ENCODE measurements around the gene CHAF1A. TPM values are rescaled to one million over a fixed set of nuclear protein-coding genes. Genes with fewer than 3 reads are reported as not detected.
A peak's percentile ranks its signal among the peaks of the same experiment; 100 is the strongest.

The CHAF1A gene
- total and polyA plus RNA-seq, 4 donors: 1.0 to 20.8 (median 2.5) TPM

DNA sequence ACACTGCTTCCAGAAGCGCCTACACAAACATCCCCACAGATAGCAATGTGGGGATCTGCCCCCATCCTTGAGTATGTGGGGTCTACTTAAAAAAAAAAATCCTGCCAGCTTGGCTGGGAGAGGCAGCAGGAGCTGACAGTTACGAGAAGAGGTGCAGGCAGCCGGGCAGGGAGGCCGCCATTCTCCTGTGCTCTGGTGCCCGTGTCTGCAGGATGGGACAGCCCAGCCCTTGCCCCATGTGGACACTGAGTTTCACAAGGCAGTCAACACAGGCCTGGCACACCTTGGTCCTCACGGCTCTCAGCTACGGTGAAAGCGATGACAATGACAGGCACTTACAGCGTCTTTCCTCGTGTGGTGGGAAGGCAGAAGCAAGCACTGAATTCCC lies 35.1 kb upstream of the CHAF1A start:
- H3K4me3 ChIP-seq (ENCODE audit: low read depth in 1 of 3, low read length in 3 of 3): no peak overlapping the region
- H3K27ac ChIP-seq (ENCODE audit: low read depth in 1 of 2, low read length in 2 of 2): no peak overlapping the region
- H3K9me3 ChIP-seq (ENCODE audit: control insufficient read depth in 4 of 4, low read length in 3 of 4): no peaks in the 10 kb centered on the region
- DNase-seq (ENCODE audit: low spot score): no peak
- peaks cover 4 to 43% (median 23%) of the 10 kb centered on the region in 4 donors for H3K4me1 ChIP-seq (ENCODE audit: control insufficient read depth in 4 of 4, insufficient read depth in 4 of 4, low read length in 3 of 4)
- H3K36me3 ChIP-seq (ENCODE audit: control insufficient read depth in 4 of 4, insufficient read depth in 3 of 4, low read depth in 1 of 4, low read length in 3 of 4): peaks cover 9 to 34% (median 18%) of the 10 kb centered on the region in 4 donors
- 84% methylated on average over 10 of the region's 10 CpGs for WGBS
- TF ChIP-seq, protein P1, sequence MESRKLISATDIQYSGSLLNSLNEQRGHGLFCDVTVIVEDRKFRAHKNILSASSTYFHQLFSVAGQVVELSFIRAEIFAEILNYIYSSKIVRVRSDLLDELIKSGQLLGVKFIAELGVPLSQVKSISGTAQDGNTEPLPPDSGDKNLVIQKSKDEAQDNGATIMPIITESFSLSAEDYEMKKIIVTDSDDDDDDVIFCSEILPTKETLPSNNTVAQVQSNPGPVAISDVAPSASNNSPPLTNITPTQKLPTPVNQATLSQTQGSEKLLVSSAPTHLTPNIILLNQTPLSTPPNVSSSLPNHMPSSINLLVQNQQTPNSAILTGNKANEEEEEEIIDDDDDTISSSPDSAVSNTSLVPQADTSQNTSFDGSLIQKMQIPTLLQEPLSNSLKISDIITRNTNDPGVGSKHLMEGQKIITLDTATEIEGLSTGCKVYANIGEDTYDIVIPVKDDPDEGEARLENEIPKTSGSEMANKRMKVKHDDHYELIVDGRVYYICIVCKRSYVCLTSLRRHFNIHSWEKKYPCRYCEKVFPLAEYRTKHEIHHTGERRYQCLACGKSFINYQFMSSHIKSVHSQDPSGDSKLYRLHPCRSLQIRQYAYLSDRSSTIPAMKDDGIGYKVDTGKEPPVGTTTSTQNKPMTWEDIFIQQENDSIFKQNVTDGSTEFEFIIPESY (IDR thresholded peaks at IDR 0.05): no peak
- TF ChIP-seq TAF1 (conservative IDR thresholded peaks at IDR 0.05) (no peak), JUND (IDR thresholded peaks at IDR 0.05) (no peak), HNF4A (conservative IDR thresholded peaks at IDR 0.05) (no peak), HNF4G (IDR thresholded peaks at IDR 0.05) (no peak), SP1 (IDR thresholded peaks at IDR 0.05) (no peak), FOXA2 (IDR thresholded peaks at IDR 0.05) (no peak), RXRA (IDR thresholded peaks at IDR 0.05) (no peak), RAD21 (IDR thresholded peaks at IDR 0.05) (no peak), FOXA1 (IDR thresholded peaks at IDR 0.05) (no peak), YY1 (IDR thresholded peaks at IDR 0.05) (no peak)
- TF ChIP-seq, protein P2, sequence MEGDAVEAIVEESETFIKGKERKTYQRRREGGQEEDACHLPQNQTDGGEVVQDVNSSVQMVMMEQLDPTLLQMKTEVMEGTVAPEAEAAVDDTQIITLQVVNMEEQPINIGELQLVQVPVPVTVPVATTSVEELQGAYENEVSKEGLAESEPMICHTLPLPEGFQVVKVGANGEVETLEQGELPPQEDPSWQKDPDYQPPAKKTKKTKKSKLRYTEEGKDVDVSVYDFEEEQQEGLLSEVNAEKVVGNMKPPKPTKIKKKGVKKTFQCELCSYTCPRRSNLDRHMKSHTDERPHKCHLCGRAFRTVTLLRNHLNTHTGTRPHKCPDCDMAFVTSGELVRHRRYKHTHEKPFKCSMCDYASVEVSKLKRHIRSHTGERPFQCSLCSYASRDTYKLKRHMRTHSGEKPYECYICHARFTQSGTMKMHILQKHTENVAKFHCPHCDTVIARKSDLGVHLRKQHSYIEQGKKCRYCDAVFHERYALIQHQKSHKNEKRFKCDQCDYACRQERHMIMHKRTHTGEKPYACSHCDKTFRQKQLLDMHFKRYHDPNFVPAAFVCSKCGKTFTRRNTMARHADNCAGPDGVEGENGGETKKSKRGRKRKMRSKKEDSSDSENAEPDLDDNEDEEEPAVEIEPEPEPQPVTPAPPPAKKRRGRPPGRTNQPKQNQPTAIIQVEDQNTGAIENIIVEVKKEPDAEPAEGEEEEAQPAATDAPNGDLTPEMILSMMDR (IDR thresholded peaks at IDR 0.05; ENCODE audit: low read depth, low read length, missing input control): no peak
- TF ChIP-seq, protein P3, sequence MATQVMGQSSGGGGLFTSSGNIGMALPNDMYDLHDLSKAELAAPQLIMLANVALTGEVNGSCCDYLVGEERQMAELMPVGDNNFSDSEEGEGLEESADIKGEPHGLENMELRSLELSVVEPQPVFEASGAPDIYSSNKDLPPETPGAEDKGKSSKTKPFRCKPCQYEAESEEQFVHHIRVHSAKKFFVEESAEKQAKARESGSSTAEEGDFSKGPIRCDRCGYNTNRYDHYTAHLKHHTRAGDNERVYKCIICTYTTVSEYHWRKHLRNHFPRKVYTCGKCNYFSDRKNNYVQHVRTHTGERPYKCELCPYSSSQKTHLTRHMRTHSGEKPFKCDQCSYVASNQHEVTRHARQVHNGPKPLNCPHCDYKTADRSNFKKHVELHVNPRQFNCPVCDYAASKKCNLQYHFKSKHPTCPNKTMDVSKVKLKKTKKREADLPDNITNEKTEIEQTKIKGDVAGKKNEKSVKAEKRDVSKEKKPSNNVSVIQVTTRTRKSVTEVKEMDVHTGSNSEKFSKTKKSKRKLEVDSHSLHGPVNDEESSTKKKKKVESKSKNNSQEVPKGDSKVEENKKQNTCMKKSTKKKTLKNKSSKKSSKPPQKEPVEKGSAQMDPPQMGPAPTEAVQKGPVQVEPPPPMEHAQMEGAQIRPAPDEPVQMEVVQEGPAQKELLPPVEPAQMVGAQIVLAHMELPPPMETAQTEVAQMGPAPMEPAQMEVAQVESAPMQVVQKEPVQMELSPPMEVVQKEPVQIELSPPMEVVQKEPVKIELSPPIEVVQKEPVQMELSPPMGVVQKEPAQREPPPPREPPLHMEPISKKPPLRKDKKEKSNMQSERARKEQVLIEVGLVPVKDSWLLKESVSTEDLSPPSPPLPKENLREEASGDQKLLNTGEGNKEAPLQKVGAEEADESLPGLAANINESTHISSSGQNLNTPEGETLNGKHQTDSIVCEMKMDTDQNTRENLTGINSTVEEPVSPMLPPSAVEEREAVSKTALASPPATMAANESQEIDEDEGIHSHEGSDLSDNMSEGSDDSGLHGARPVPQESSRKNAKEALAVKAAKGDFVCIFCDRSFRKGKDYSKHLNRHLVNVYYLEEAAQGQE (IDR thresholded peaks at IDR 0.05): no peak
- H3K9ac ChIP-seq (ENCODE audit: low read depth in 1 of 2, low read length in 2 of 2): no peak overlapping the region
- no peaks in the 10 kb centered on the region for H3K27me3 ChIP-seq (ENCODE audit: control insufficient read depth in 4 of 4, insufficient read depth in 4 of 4, low read length in 3 of 4)

DNA sequence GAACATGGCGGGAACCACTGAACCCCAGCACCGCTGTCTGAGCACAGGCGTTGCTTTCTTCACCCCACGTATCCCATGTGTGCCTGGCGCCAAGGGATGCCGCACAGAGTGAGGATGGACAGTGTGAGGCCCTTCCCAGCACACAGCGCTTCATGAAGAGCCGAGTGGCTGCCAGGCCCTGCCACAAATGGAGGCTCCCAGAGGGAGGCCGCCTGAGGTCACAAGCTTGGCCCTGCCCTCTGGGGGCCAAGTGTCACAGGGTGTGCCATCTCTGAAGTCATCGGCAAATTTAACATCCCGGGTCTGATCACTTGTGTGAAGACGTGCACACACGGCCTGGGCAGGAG lies 34.7 kb upstream of the CHAF1A start:
- Histone ChIP-seq H3K27me3 (ENCODE audit: control insufficient read depth in 4 of 4, insufficient read depth in 4 of 4, low read length in 3 of 4) (no peaks in the 10 kb centered on the region), H3K9me3 (ENCODE audit: control insufficient read depth in 4 of 4, low read length in 3 of 4) (no peaks in the 10 kb centered on the region), H3K4me3 (ENCODE audit: low read depth in 1 of 3, low read length in 3 of 3) (no peak overlapping the region), H3K27ac (ENCODE audit: low read depth in 1 of 2, low read length in 2 of 2) (peak overlapping the region; percentile 17 to 69), H3K9ac (ENCODE audit: low read depth in 1 of 2, low read length in 2 of 2) (no peak overlapping the region), H3K4me1 (ENCODE audit: control insufficient read depth in 4 of 4, insufficient read depth in 4 of 4, low read length in 3 of 4) (peaks cover 4 to 46% (median 26%) of the 10 kb centered on the region in 4 donors), H3K36me3 (ENCODE audit: control insufficient read depth in 4 of 4, insufficient read depth in 3 of 4, low read depth in 1 of 4, low read length in 3 of 4) (peaks cover 7 to 29% (median 15%) of the 10 kb centered on the region in 4 donors)
- no peak for DNase-seq (ENCODE audit: low spot score)
- WGBS: 84% methylated on average over 13 of the region's 13 CpGs
- TF ChIP-seq, protein P3 (IDR thresholded peaks at IDR 0.05): no peak
